ENCODE measurements around the gene ZNF74. TPM values are rescaled to one million over a fixed set of nuclear protein-coding genes. Genes with fewer than 3 reads are reported as not detected.

The ZNF74 gene
- total RNA-seq, 1 experiment from 2014 or later = 8.1 TPM

GRCh38 chr22:20457506-20458240 lies 63.7 kb downstream of the ZNF74 start:
- POLR2A ChIA-PET (ENCODE audit: unreplicated experiment) = no interaction called here
- H3K9me3 ChIP-seq (ENCODE audit: insufficient read depth, low read depth) = no peaks in the 10 kb centered on the region
- H3K27ac ChIP-seq = no peak overlapping the region
- no peak overlapping the region for H3K4me3 ChIP-seq
- no peaks in the 10 kb centered on the region for H3K27me3 ChIP-seq (ENCODE audit: insufficient read depth, low read depth)
- TF ChIP-seq CTCF (conservative IDR thresholded peaks at IDR 0.05) (no peak), EZH2 (IDR thresholded peaks at IDR 0.05; ENCODE audit: low read depth) (no peak)
- no TSS peak for BruUV-seq (replicated peaks)
- no peaks in the 10 kb centered on the region for H3F3A ChIP-seq (ENCODE audit: insufficient read depth, low read depth)
- H3K36me3 ChIP-seq (ENCODE audit: low read depth) = no peaks in the 10 kb centered on the region
- H4K20me1 ChIP-seq (ENCODE audit: insufficient read depth) = no peaks in the 10 kb centered on the region; the same call in 1 of the 2 replicates
- H3K4me1 ChIP-seq (replicated peaks; ENCODE audit: insufficient read depth) = no peaks in the 10 kb centered on the region
- no peaks in the 10 kb centered on the region for H3K79me2 ChIP-seq (ENCODE audit: low read depth)
- no peak for DNase-seq
- no peaks in the 10 kb centered on the region for H3K9me2 ChIP-seq (ENCODE audit: insufficient read depth)
- no peak overlapping the region for H2AFZ ChIP-seq
- intact Hi-C loops (cut with micrococcal nuclease; ENCODE audit: unreplicated experiment) = loop anchor here (10.0 kb wide), 2 partner anchors 163 to 303 kb away; partner anchors contain the start of gene CCDC188
- H3K4me2 ChIP-seq = no peak overlapping the region
- CTCF ChIA-PET = no interaction called here

Other genes with a start within 250 kb of the ZNF74 start
- not detected in 2 replicates for gene CCDC188, start 243.1 kb upstream of the ZNF74 start, total RNA-seq (2021)
- gene RTN4R, start 125.8 kb upstream of the ZNF74 start, total RNA-seq (2021) = 5.0 and 7.0 TPM in 2 replicates
- 37.6 and 46.0 TPM in 2 replicates for gene DGCR6L, start 74.1 kb upstream of the ZNF74 start, total RNA-seq (2021)
- gene SCARF2, start 43.7 kb downstream of the ZNF74 start, total RNA-seq (2021) = 0.52 and 1.7 TPM in 2 replicates
- gene KLHL22, start 101.6 kb downstream of the ZNF74 start, total RNA-seq (2021) = 17.7 and 20.0 TPM in 2 replicates
- gene MED15, start 113.5 kb downstream of the ZNF74 start, total RNA-seq (2021) = 82.0 and 87.9 TPM in 2 replicates

Measured in PC-9 (cell line).